ENCODE data around the gene FOXC2. TPM values are rescaled to one million over a fixed set of nuclear protein-coding genes. Genes with fewer than 3 reads are reported as not detected.

The FOXC2 gene
- total and polyA plus RNA-seq, 2 donors (not counting 1 experiment from before 2014, with no cell fraction given), result not detected

GRCh38 chr16:86519649-86520316, 46.8 kb upstream of the FOXC2 start:
- Histone ChIP-seq H3K9me3 (ENCODE audit: control extremely low read depth in 1 of 3, control insufficient read depth in 2 of 3, insufficient read depth in 1 of 3, low read length in 2 of 3) (peaks cover 0 to 13% (median 0%) of the 10 kb centered on the region in 3 donors), H3K27me3 (replicated peaks in 1 of 4; ENCODE audit: control extremely low read depth in 1 of 4, control insufficient read depth in 3 of 4, insufficient read depth in 4 of 4, low read length in 3 of 4) (peaks cover 0 to 75% (median 35%) of the 10 kb centered on the region in 4 experiments), H3K4me2 (replicated peaks; ENCODE audit: low read depth, low read length, poor library complexity, severe bottlenecking) (peak overlapping the region; percentile 45), H3K4me1 (ENCODE audit: control insufficient read depth in 2 of 2, insufficient read depth in 2 of 2, low read length in 2 of 2) (peaks cover 7 to 14% of the 10 kb centered on the region in 2 donors), H2AFZ (ENCODE audit: insufficient read depth, low read depth, low read length, poor library complexity, severe bottlenecking) (peak overlapping the region; percentile 14), H3K27ac (ENCODE audit: low read length in 2 of 2) (no peak overlapping the region), H3K4me3 (ENCODE audit: control extremely low read depth in 1 of 5, extremely low read depth in 1 of 5, insufficient read depth in 1 of 5, low read depth in 2 of 5, low read length in 4 of 5) (no peak overlapping the region), H4K20me1 (ENCODE audit: control insufficient read depth, insufficient read depth, low read length, poor library complexity, severe bottlenecking) (no peaks in the 10 kb centered on the region), H3K79me2 (ENCODE audit: control insufficient read depth, insufficient read depth, low read length) (no peaks in the 10 kb centered on the region), H3K36me3 (replicated peaks in 1 of 2; ENCODE audit: control extremely low read depth in 1 of 2, control insufficient read depth in 1 of 2, extremely low read depth in 1 of 2, insufficient read depth in 2 of 2, low read length in 1 of 2) (no peaks in the 10 kb centered on the region), H3K9ac (ENCODE audit: low read length) (no peak overlapping the region)
- WGBS (ENCODE audit: insufficient coverage), result 8% methylated on average over 31 of the region's 31 CpGs
- ATAC-seq (ENCODE audit: low read depth) (no peak), DNase-seq (peak; percentile 81)
- Mint-ChIP-seq H3K9me3 (ENCODE audit: insufficient read depth) (no peaks in the 10 kb centered on the region), H3K4me1 (peaks cover 8% of the 10 kb centered on the region), H3K27me3 (peaks cover 51% of the 10 kb centered on the region), H3K27ac (no peak overlapping the region), H3K4me3 (no peak overlapping the region)
- no peak for TF ChIP-seq EZH2 (IDR thresholded peaks at IDR 0.05; ENCODE audit: borderline replicate concordance, insufficient read depth, low read depth, low read length, poor library complexity, severe bottlenecking)
- TF ChIP-seq, protein P1, sequence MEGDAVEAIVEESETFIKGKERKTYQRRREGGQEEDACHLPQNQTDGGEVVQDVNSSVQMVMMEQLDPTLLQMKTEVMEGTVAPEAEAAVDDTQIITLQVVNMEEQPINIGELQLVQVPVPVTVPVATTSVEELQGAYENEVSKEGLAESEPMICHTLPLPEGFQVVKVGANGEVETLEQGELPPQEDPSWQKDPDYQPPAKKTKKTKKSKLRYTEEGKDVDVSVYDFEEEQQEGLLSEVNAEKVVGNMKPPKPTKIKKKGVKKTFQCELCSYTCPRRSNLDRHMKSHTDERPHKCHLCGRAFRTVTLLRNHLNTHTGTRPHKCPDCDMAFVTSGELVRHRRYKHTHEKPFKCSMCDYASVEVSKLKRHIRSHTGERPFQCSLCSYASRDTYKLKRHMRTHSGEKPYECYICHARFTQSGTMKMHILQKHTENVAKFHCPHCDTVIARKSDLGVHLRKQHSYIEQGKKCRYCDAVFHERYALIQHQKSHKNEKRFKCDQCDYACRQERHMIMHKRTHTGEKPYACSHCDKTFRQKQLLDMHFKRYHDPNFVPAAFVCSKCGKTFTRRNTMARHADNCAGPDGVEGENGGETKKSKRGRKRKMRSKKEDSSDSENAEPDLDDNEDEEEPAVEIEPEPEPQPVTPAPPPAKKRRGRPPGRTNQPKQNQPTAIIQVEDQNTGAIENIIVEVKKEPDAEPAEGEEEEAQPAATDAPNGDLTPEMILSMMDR (IDR thresholded peaks at IDR 0.05), result peak; percentile 99
- intact Hi-C loops (cut with micrococcal nuclease), result loop anchor here (1.0 to 5.0 kb wide), 3 partner anchors 177 to 698 kb away; no protein-coding TSS in a partner anchor
- ChIA-PET CTCF (interaction anchor here (0.7 to 5.9 kb wide), 5 partner anchors 8 to 699 kb away, joined by 3 to 59 read pairs (median 4); no protein-coding TSS in a partner anchor), POLR2A (no interaction called here)
